HG03520 (cell line): ENCODE measurements around the gene STX1A.

ENCODE experiments used
- ATAC-seq: cut with Tn5 transposase; IDR thresholded peaks from one replicate; pipeline ENCODE4 v1.9.1; 2021; ENCODE audit warnings: mild to moderate bottlenecking, moderate library complexity; ENCODE audit not compliant: unreplicated experiment

The STX1A gene

DNA sequence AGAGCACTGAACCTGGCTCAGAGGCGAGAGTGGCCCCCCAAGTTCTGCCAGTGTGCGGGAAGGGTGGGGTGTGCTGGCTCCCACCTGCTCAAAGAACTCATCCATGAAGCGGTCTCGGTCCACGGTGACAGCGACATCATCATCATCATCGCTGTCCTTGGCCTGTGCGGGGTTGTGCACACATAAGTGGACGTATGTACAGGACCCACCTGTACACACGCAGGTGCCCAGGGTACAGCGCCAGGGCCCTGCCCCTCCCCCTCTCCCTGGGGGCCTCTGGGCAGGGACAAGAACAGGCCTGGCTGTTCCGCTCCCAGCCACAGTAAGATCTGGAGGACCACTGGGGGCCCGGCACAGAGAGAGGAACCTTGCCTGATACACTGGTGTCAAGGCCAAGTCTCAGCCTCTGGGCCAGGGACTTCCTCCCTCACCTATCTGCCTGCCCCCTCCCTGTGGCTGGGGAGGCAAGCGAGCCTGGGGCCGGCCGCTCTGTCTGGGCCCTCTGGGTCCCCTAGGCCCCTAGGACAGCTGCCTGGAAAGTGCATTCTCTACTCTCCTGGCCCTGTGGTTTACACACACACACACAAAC lies 10.4 kb downstream of the STX1A start:
- no peak for ATAC-seq

DNA sequence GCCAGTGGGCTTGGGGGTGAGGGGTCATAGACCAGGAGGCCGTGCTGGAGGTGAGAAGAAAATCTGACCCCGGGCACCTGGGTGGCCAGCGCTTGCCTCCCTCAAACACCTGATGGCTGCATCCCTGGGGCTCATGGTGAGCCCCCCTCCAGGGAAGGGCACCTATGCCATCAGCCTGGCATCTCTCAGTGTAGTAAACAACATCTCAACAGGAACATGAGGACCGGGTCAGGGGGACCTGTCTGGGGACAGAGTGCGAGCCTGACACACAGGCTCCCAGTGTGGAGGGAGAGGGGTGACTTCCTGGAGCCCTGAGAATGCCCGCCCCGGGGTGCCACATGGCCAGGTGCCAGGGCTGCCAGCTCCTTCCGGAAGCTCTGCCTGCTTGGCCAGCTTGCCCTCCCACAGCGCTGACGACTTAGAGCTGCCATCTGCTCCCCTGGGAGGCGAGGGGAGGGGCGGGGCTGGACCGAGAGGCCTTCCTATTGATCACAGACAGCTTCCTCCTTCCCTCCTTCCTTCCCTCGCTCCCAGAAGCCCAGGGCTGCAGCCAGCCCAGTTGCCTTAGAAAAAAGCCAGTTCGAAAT lies 12.3 kb downstream of the STX1A start:
- ATAC-seq = no peak

DNA sequence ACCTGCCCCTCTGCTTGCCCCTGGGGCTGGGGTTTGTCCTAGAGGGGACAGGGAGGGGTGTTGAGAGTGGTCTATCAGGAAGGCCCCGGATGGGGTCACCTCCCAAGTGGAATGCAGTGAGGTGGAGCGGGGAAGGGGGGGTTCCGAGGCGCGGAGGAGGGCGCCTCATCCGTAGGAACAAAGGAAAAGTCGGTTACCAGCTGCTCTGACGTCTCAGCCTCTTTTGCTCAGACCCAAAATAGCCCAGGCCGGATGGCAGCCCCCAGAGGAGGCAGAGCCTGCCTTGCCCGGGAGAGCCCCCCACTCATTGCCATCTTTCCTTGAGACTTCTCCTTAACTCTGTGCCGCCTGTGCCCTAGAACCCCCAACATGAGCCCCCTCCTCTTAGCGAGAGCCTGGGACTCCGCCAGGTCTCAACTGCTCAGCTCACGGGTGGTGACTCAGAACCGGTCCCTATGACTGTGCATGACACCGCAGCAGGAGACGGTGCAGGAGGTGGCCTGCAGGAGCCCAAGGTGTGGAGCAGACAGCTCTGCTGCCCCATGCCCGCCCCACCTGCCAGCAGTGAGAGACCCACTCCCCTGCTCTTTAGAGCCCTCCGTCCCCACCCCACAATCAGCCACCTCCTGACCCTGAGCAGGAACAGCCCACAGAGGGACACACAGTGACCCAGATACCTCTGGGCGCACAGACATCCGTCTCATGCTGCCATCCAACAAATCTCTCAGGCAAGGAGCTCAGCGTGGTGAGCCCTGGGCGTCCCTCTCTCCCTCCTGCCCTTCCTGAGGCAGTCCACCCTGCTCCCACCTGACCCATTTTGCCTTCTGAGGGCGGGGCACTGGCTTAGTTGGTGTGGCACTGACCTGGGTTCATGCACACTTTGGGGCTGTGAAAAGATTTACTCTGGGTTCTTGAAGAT lies 13.1 kb downstream of the STX1A start:
- no peak for ATAC-seq

DNA sequence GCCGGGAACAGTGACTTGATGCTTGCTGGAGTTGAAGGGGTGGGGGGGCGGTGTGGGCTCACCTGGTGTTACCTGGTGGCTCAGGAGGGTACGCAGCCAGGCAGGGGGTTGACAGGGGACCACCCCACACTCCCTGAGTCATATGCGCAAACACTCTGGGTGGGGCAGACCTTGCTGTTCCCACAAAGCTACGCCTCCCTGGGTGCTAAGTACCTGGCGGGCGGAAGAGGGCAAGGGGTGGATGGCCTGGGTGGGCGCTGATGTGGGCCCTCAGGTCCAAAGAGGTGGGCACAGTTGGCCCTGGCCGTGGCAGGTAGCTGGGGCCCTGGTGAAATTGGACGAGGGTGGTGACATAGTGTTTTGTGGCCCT lies 13.9 kb downstream of the STX1A start:
- no peak for ATAC-seq

DNA sequence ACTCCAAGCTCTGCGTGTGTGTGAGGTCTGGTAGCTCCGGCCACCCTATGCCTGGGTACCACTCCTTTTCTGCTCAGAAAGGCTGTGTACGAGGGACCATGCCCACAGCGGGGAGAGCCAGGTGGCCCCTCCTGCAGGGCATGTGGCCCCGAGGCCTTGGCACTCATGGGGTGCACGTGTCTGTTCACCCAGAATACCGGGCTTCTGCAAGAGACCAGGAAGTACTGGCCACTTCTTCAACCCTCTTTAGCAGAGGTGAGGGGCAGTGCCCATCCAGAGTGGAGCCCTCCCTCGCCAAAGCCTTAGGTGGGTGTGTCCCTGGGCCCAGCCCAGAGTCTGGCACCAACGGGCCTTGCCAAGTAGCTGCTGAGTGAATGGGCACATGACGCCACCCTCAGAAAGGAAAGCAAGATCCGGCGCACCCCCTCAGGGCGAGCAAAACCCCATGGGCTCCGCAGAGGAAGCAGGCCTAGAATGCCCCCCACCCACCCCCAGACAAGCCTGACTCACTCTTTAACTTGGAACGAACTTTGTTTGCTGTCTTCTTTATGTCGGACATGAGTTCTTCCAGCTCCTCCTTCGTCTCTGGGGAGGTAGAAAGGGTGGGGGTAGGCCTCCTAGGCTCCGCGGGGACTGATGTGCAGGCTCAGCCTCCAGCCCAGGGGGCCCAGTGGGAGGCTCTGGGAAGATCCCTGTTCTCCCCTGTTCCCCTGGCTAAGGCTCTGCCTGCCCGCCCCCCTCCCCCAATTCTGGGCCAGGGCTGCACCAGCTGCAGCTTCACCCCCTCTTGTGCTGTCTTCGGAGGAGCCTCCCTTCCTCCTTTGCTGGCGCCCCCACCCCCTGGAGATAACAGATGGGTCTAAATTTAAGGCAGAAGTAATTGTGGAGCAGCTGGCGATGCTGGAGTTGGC lies 14.6 kb downstream of the STX1A start:
- no peak for ATAC-seq

DNA sequence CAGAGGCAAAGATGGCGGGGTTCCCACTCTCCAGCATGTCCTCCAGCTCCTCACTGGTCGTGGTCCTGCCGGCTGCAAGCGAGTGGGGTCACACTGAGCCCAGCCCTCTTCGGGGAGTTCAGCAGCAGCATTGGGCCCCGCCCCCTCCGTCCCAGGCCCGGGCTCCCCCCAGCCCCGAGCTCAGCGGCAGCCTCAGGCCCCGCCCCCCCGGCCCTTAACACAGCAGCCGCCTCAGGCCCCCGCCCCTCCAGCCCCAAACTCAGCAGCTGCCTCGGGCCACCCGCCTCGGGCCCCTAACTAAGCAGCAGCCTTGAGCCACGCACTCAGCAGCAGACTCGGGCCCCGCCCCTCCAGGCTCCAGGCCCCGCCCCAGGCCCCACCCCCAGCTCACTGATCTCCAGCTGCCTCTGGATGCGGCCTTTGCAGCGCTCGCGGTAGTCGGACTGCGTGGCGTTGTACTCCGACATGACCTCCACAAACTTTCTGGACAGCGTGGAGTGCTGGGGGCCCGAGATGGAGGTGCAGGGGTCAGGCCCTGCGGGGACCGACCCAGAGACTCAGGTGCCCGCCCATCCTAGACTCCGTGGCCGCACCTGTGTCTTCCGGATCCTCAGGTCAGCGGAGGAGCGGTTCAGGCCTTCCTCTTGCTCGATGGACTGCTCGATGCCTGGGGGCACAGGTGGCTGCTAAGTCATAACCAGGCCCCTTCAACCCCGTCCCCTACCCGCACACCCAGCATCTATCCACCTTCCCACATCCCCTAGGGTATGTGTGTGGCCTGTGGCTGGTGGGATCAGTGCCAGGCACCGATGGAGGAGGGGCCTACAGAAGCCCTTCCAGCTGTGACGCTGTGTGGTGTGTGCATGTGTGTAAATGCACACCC lies 15.5 kb downstream of the STX1A start:
- ATAC-seq = no peak

DNA sequence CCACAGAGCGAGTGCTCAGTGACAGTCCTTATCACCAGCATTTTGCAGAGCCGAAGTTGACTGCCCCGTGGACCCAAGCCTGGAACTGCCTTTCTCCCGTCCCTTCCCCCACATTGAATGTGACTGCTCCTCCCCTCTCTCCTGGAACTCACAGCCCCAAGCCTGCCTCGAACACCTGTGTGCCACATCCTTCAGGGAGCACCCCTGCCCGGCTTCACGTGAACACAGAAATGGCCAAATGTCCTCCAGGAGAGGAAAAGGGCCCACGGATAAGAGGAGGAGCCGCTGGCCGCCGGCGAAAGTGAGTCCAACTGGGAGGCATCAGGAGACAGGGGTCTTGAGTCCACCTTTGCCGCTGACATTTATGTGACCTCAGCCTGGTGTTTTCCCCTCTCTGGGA lies 16.2 kb downstream of the STX1A start:
- no peak for ATAC-seq

DNA sequence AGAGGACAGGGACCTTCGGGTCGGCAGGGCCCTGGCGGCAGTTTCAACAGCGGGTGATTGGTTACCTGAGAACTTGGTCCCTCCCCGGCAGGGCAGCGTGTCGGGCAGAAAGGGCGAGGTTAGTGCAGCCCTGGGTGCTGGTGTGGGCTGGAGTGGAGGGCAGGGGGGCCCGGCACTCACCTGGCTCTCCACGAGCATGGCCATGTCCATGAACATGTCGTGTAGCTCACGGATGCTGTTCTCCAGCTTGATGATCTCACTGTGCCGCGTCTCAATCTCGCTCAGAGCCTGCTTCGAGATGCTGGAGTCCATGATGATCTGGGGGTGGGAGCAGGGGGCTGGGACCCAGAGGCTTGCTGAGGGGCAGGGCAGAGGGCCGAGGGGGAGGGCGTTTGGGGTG lies 16.8 kb downstream of the STX1A start:
- ATAC-seq = no peak

DNA sequence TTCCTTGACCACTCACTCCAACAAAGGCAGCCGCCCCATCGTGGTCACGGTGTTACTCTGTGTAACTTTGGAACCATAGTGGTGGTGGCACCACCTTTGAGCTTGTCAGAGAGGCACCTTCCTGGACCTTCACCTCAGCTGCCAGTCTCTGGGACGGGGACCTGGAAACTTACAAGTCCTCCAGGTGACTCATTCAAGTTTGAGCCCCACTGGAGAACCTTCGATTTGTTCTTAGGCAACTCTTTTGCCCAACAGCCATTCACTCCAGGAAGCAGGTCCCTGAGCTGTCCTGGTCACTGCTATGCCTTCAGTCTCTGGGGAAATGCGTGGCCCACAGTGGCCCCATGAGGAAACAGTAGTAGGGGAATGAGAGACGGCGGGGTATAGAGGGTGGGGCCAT lies 17.2 kb downstream of the STX1A start:
- no peak for ATAC-seq

DNA sequence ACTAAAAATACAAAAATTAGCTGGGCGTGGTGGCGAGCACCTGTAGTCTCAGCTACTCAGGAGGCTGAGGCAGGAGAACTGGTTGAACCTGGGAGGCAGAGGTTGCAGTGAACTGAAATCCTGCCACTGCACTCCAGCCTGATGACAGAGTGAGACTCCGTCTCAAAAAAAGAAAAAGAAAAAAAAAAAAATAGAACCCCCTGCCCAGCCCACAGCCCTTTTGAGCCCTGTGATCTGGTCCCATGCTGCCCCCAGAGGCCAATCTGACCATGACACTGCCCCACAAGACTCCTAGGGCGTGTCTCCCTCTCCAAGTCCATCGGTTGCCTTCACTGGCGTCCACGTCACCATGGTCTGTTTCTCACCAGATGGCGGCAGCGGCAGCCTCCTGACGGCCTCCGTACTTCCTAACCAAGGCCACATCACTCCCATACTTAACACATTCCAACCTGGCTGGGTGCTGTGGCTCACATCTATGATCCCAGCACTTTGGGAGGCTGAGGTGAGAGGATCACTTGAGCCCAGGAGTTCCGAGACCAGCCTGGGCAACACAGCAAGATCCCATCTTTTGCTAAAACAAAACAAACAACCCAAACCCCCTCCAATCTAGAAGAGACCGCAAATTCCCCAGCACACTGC lies 18.0 kb downstream of the STX1A start:
- no peak for ATAC-seq

DNA sequence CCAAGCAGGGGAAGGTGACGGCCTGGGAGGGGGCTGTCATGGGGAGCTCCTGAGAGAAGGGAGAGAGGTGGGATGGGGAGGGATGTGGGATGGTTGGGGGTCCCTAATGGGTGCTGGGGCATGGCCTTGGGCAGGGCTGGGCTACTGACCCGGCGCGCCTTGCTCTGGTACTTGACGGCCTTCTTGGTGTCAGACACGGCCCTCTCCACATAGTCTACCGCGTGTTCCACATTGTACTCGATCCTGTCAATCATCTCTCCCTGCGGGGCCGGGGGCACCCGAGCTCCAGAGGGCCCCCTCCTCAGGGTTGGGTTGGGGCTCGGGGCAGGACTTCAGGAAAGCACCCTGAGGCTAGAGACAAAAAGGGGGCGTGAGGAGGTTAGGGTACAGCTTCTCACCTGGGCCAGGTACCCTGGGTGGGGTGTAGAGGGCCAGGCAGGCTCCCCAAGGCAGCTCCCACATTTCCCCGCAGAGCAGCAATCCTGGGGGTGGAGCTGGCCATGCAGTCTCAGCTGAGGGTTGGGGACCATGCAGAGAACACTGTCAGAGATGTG lies 18.8 kb downstream of the STX1A start:
- no peak for ATAC-seq

DNA sequence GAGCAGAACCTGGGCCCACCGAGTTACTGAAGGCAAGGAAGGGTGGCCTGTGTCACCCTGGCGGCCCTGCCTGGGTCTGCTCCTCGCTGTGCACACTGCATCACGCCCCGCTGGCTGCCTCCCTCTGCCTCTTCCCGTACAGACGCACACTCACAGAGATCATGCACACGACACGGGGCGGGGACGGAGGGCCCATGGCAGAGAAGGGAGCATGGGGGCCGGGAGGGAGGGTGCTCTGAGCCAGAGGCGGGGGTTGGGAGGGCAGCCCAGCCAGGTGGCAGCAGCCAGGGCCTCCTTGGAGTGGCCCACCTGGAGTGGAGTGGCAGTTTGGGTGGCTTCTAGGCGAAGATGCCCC lies 19.4 kb downstream of the STX1A start:
- ATAC-seq = no peak

DNA sequence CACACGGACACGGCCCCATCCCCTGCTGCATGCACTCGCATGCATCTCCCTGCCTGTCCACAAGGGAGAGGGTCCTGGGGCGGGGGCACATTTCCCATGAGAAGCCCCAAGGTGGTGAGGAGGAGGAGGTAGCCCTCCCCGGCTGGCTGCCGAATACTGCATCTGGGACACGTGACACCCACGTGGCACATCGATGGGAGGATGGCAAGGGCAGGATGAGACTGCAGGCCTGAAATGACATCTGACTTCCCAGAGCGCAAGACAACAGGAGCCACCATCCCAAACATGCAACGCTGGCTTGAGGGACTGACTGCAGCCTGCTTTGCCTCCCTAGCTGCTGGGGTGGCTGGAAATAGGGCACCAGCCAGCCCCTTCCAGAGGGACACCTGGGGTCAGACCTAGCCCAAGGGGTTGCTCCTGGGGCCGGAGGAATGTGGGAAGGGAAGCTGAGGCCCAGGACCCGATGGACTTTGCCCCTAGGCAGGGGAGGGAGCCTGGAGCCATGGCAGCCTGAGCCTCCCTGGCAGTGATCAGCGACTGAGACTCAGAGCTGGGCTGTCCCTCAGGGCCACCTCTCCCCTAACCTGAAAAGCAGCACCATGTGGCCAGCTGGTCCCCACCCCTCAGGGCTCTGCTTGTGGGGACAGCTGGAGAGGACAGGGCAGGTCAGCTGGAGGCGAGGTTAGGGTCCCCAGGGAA lies 19.9 kb downstream of the STX1A start:
- no peak for ATAC-seq

DNA sequence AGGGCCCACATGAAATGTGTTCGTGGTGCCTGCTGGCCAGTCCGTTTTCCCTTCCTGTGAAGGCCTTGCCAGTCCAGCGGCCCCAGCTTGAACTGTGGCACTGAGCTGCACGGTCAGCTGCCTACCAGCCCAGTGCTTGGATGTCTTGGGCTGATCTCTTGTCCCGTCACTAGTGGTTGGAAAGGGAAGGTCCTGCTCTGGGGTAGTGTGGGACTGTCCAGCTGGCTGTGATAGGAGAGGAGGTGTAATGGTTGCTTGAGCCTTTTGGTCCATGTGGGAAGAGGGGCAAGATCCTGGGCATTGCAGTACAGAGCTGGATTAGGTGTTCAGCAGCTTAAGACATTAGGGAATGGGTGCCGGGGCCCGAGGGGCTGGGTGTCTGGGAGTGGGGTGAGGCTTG lies 21.1 kb downstream of the STX1A start:
- ATAC-seq = no peak

DNA sequence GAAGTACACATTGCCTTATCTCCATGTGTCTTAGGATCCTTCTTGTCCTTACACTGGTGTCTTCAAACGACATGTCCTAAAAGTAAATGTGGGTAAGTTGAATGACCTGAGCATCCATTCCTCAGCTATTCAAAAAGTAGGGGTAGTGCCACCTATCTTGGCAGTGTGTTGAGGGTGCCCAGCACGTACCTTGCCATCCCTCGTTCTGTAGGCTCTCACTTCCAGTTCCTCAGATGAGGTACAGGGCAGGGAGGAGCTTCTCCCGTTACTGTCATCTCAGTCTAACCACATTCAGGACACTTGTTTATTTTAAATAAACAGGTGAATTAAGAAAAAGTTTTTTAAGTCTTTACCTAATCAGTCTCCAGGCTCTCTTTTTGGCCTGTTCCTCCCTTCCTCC lies 23.1 kb downstream of the STX1A start:
- no peak for ATAC-seq

DNA sequence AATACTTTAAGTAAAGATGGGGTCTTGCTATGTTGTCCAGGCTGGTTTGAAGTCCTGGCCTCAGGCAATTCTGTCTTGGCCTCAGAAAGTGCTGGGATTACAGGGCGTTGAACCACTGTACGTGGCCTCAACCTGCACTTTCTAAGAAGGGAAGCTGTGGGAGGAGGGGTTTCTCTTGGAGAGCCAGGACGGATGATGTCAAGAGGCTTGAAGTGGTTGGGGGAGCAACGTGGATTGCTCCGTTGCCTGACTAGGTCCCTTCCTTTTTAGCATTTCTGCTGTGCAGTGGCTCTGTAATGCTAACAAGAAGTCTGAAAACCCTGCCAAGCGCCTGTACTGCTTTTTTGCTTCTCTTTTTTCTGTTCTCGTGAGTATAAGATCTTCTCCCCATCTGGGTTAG lies 28.8 kb downstream of the STX1A start:
- ATAC-seq = no peak

DNA sequence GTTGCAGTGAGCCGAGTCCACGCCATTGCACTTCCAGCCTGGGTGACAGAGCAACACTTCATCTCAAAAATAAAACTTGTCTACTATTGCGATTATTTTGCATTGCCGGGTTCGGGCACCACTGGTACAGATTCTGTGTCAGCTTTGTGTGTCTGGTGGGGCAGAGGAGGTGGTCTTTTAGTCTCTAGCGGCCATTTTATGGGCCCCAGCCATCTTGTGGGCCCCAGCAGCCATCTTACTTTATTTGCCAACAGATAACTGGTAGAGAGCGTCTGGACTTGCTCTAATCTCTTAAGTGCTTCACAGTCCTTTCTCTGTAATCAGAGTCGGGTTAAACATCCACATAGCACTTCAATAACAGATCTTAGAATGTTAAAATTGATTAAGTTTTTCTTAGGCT lies 31.2 kb downstream of the STX1A start:
- no peak for ATAC-seq

DNA sequence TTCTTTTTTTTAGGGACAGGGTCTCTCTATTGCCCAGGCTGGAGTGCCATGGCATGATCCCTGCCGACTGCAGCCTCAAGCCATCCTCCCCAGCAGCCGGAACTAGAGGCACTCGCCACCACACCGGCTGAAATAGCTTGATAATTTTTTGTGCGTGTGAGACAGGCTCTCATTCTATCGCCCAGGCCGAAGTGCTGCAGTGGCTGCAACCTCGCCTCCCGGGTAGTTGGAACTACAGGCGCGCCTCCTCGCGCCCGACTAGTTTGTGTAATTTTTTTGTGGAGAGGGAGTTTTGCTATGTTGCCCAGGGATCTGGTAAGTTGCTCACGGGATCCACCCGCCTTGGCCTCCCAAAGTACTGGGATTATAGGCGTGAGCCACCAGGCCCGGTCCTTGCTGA lies 34.2 kb downstream of the STX1A start:
- ATAC-seq = no peak
